ENCODE results near the gene SFTA2.
"Not testable (repeated sequence)": the region's sequence is repeated elsewhere in the genome, so short reads cannot be mapped to it uniquely, and the experiment has no call there.

The SFTA2 gene

GRCh38 chr6:30912746-30913520 is 19.0 kb downstream of the SFTA2 start:
- no peak for DNase-seq

DNA sequence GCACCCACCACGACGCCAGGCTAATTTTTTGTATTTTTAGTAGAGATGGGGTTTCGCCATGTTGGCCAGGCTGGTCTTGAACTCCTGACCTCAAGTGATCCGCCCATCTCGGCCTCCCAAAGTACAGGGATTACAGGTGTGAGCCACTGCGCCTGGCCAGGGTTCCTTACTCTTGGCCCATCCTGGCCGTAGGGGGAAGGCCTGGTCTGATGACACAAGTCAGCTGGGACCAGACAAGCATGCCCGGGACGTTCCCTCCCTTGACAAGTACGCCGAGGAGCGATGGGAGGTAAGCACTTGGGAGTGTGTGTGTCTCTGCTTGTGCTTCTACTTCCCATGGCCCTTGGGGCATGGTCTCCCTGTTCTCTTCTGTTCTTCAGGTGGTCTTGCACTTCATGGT is 21.5 kb downstream of the SFTA2 start:
- DNase-seq = not testable (repeated sequence)

- no peak for DNase-seq
These were observed 23.3 kb downstream of the SFTA2 start for GRCh38 chr6:30908700-30909099.

- peak; percentile 98 to 99 (median 99) for DNase-seq
These were observed 24.0 kb downstream of the SFTA2 start, which contains the start of gene GTF2H4 for GRCh38 chr6:30907758-30908591. Gene GTF2H4, plus strand, starts transcription at chr6:30908207.

DNA sequence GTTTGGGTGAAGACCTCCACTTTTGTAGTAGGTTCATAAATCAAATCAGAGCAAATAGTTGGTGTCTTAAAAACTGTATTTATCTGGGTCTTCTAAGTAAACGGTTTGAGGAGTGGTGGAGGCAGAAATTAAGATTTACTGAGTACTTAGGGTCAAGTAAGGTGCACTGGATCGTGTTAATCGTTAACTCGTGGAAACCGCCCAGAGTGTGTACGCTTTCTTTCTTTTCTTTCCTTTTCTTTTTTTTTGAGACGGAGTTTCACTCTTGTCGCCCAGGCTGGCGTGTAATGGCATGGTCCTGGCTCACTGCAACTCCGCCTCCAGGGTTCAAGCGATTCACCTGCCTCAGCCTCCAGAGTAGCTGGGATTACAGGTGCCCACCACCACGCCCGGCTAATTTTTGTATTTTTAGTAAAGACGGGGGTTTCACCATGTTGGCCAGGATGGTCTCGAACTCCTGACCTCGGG is 24.6 kb downstream of the SFTA2 start:
- not testable (repeated sequence) for DNase-seq

GRCh38 chr6:30903236-30903635 is 28.7 kb downstream of the SFTA2 start:
- peak in 1 of 3 donors; percentile 23 for DNase-seq

- no peak for DNase-seq
These were observed 29.3 kb downstream of the SFTA2 start for GRCh38 chr6:30902709-30903108.

GRCh38 chr6:30902196-30902595 is 29.8 kb downstream of the SFTA2 start:
- DNase-seq = not testable (repeated sequence)

DNA sequence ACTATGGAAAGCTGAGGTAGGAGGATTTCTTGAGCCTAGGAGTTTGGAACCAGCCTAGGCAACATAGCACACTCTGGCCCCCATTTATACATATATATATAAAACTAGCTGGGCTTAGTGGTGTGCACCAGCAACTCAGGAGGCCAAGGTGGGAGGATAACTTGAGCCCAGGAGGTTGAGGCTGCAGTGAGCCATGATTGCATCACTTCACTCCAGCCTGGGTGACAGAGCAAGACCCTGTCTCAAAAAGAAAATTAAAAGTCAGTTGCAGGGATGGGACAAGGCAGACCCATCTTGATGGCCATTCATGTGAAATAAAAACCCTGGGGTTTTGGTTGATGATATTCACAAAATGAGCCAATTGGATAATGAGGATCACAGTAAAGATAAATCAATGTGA is 30.5 kb downstream of the SFTA2 start:
- DNase-seq = no peak

DNA sequence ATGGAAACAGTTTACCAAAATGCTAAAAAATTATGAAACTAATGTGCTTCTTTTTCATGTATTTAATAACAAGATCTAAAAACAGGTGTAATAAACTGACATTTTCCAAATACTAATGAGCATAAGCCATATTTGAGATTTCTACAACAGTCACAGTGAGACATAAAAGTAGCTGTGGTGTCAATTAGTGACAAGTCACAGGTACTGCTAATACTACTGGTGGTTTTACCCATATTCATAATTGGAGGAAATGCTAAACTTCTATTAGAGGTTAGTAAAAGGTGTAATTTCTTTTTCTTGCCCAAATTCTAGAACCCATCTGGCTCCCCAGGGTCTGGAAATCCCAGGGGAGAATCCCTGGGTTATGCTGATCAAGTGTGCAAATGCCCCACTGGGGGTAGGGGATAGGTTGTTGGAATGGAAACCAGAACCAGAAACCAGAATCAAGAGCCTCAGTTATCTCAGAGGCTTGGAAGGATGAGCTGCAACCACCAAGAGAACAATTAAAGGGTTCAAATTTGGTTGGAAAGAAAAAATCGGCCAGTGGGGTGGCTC is 31.0 kb downstream of the SFTA2 start:
- peak in 1 of 3 donors; percentile 16 for DNase-seq

GRCh38 chr6:30898750-30899360 is 33.1 kb downstream of the SFTA2 start:
- DNase-seq = no peak

- DNase-seq = no peak
These were observed 34.1 kb downstream of the SFTA2 start for GRCh38 chr6:30897882-30898281.

GRCh38 chr6:30896541-30896940 is 35.4 kb downstream of the SFTA2 start:
- no peak for DNase-seq

- DNase-seq = no peak
These were observed 36.6 kb downstream of the SFTA2 start for GRCh38 chr6:30895343-30895742.

DNA sequence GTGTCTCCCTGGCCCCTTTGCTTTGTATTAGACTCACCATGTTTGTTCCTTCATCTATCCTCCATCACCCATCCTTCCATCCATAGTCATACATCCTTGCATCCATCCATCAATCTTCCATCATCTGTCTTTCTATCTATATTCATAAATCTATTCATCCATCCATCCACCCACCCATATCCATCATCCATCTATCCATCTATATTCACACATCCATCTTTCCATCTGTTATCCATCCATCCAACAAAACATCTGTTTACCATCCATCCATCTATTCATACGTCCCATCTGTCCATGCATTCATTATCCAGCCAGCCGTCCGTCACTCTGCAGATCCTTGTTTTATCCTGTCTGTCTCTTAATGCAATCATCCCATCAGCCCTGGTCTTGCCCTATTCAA is 37.0 kb downstream of the SFTA2 start:
- no peak for DNase-seq

GRCh38 chr6:30894381-30894780 is 37.6 kb downstream of the SFTA2 start:
- DNase-seq = no peak

- DNase-seq = no peak
These were observed 38.3 kb downstream of the SFTA2 start for GRCh38 chr6:30893666-30894065.

- no peak for DNase-seq
These were observed 38.9 kb downstream of the SFTA2 start for GRCh38 chr6:30893001-30893591.

- no peak for DNase-seq
These were observed 40.0 kb downstream of the SFTA2 start for GRCh38 chr6:30891816-30892538.

- no peak for DNase-seq
These were observed 40.6 kb downstream of the SFTA2 start for GRCh38 chr6:30891450-30891723.

DNA sequence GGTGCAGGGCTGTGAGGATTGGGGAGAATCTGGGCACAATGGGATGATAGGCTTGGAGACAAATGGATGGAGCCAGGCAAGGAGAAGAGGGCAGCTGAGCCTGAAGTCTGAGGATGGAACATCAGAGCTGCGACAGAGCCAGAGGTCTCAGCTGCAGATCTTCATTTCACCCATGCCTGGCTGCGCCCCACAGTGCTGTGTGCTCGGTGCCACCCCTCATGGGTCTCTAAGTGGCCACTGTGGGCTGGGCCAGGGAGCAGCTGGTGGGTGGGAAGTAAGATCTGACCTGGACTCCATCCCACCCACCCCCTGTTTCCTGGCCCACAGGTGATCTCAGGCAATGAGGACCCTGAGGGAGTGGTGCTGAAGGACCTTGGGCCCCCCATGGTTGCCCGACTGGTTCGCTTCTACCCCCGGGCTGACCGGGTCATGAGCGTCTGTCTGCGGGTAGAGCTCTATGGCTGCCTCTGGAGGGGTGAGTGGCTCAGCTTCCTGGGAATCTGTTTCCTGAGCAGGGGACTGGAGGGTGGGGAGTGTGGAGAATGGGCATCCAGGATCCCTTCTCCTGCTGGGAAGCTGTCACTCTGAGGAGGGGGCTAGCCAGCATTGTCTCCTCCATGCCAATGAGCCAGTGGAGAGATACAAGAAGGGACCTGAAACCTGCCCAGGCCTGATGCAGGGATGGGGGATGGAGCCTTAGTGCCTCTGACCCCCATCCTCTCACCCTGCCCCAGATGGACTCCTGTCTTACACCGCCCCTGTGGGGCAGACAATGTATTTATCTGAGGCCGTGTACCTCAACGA is 41.1 kb downstream of the SFTA2 start:
- DNase-seq = no peak

Data from suppressor macrophage treated with lipopolysaccharide for 1 hour (primary cell).